ENCODE measurements around the gene HMGXB3.
"Not testable (repeated sequence)": the region's sequence is repeated elsewhere in the genome, so short reads cannot be mapped to it uniquely, and the experiment has no call there.

The HMGXB3 gene

GRCh38 chr5:150068961-150069645 lies 68.6 kb downstream of the HMGXB3 start:
- DNase-seq (ENCODE audit: low spot score), result no peak

GRCh38 chr5:150069672-150070627 lies 69.4 kb downstream of the HMGXB3 start:
- DNase-seq (ENCODE audit: low spot score), result no peak

- DNase-seq (ENCODE audit: low spot score), result no peak
Measured at GRCh38 chr5:150070821-150071220, 70.3 kb downstream of the HMGXB3 start.

- no peak for DNase-seq (ENCODE audit: low spot score)
Measured at GRCh38 chr5:150073086-150073625, 72.6 kb downstream of the HMGXB3 start.

- DNase-seq (ENCODE audit: low spot score), result no peak
Measured at GRCh38 chr5:150073677-150074076, 73.1 kb downstream of the HMGXB3 start.

- no peak for DNase-seq (ENCODE audit: low spot score)
Measured at GRCh38 chr5:150075233-150075632, 74.7 kb downstream of the HMGXB3 start.

- peak; percentile 5 for DNase-seq (ENCODE audit: low spot score)
Measured at GRCh38 chr5:150075806-150076205, 75.3 kb downstream of the HMGXB3 start.

- DNase-seq (ENCODE audit: low spot score), result no peak
Measured at GRCh38 chr5:150077060-150077459, 76.5 kb downstream of the HMGXB3 start.

- DNase-seq (ENCODE audit: low spot score), result no peak
Measured at GRCh38 chr5:150077996-150078801, 77.7 kb downstream of the HMGXB3 start.

- no peak for DNase-seq (ENCODE audit: low spot score)
Measured at GRCh38 chr5:150078802-150079689, 78.5 kb downstream of the HMGXB3 start.

GRCh38 chr5:150079909-150080461 lies 79.4 kb downstream of the HMGXB3 start:
- no peak for DNase-seq (ENCODE audit: low spot score)

- DNase-seq (ENCODE audit: low spot score), result no peak
Measured at GRCh38 chr5:150080696-150081435, 80.3 kb downstream of the HMGXB3 start.

GRCh38 chr5:150081541-150082283 lies 81.2 kb downstream of the HMGXB3 start:
- peak; percentile 82 for DNase-seq (ENCODE audit: low spot score)

GRCh38 chr5:150082374-150082773 lies 81.8 kb downstream of the HMGXB3 start:
- DNase-seq (ENCODE audit: low spot score), result no peak

GRCh38 chr5:150082889-150083288 lies 82.3 kb downstream of the HMGXB3 start:
- DNase-seq (ENCODE audit: low spot score), result peak; percentile 57

GRCh38 chr5:150084754-150085153 lies 84.2 kb downstream of the HMGXB3 start:
- DNase-seq (ENCODE audit: low spot score), result not testable (repeated sequence)

- no peak for DNase-seq (ENCODE audit: low spot score)
Measured at GRCh38 chr5:150085191-150085912, 84.8 kb downstream of the HMGXB3 start.

- peak; percentile 56 for DNase-seq (ENCODE audit: low spot score)
Measured at GRCh38 chr5:150085950-150086715, 85.6 kb downstream of the HMGXB3 start, which contains the start of gene CSF1R. TSS of gene CSF1R (minus strand) at chr5:150086554. CDS start at chr5:150086427, 127 bp downstream.

Measured in Ammon's horn (tissue), 1 donor.